CD4-positive, alpha-beta memory T cell (primary cell): ENCODE data around the gene WDR54. TPM values are rescaled to one million over a fixed set of nuclear protein-coding genes. Genes with fewer than 3 reads are reported as not detected.
"Not testable (repeated sequence)": the region's sequence is repeated elsewhere in the genome, so short reads cannot be mapped to it uniquely, and the experiment has no call there.

Experiments used
- CTCF ChIA-PET: fragments of 350-600 bp; sonication (Branson Sonifier 250); formaldehyde crosslinking; loops from one replicate; lab custom pipeline; 2021; ENCODE audit warnings: inconsistent platforms; ENCODE audit not compliant: partially characterized antibody; lab: Charles Lee
- POLR2A ChIA-PET: fragments of 350-600 bp; sonication (Branson Sonifier 250); formaldehyde crosslinking; loops from one replicate; lab custom pipeline; 2021; ENCODE audit not compliant: partially characterized antibody; lab: Charles Lee
- DNase-seq, 5 donors: peaks; one replicate each; pipeline versions ENCODE4 v3.0.0 to v3.0.0-alpha.2; 2020 to 2022; ENCODE audit warnings: mixed read lengths in 1 of 5
- H3K27ac ChIP-seq: one replicate; pipeline ENCODE4 v1.7.0; 2013; ENCODE audit warnings: low read depth, low read length
- H3K27me3 ChIP-seq: 2 replicates; pipeline ENCODE4 v1.7.0; 2013; ENCODE audit warnings: mild to moderate bottlenecking, low read length, moderate library complexity; ENCODE audit not compliant: insufficient read depth
- H3K36me3 ChIP-seq: 2 replicates; pipeline ENCODE4 v1.7.0; 2013; ENCODE audit warnings: mild to moderate bottlenecking, low read length, moderate library complexity; ENCODE audit not compliant: insufficient read depth
- H3K4me1 ChIP-seq: 2 replicates; pipeline ENCODE4 v1.7.0; 2013; ENCODE audit warnings: mild to moderate bottlenecking, low read length, moderate library complexity; ENCODE audit not compliant: insufficient read depth
- H3K4me3 ChIP-seq, 2 donors: one replicate each; pipeline ENCODE4 v1.7.0; 2013; ENCODE audit warnings: low read length in 2 of 2, mild to moderate bottlenecking in 1 of 2
- H3K9me3 ChIP-seq, 2 donors: one replicate each; pipeline ENCODE4 v1.7.0; 2013; ENCODE audit warnings: low read length in 2 of 2, control low read depth in 1 of 2; ENCODE audit not compliant: control insufficient read depth in 1 of 2
- H3K27ac Mint-ChIP-seq, 7 donors: one replicate each; pipeline ENCODE4 v1.8.0; 2020 to 2021; ENCODE audit warnings: mixed read lengths in 7 of 7, mild to moderate bottlenecking in 6 of 7, inconsistent platforms in 3 of 7, moderate library complexity in 3 of 7
- H3K27me3 Mint-ChIP-seq, 2 donors: one replicate each; pipeline ENCODE4 v1.8.0; 2020 to 2021; ENCODE audit warnings: mixed read lengths in 2 of 2
- H3K36me3 Mint-ChIP-seq, 2 donors: one replicate each; pipeline ENCODE4 v1.8.0; 2020 to 2021; ENCODE audit warnings: mixed read lengths in 2 of 2, inconsistent platforms in 1 of 2, mild to moderate bottlenecking in 1 of 2
- H3K4me1 Mint-ChIP-seq, 4 donors: one replicate each; pipeline ENCODE4 v1.8.0; 2020 to 2021; ENCODE audit warnings: mixed read lengths in 4 of 4, mild to moderate bottlenecking in 1 of 4
- H3K4me3 Mint-ChIP-seq, 8 donors: one replicate each; pipeline ENCODE4 v1.8.0; 2020 to 2021; ENCODE audit warnings: mixed read lengths in 8 of 8, mild to moderate bottlenecking in 7 of 8, moderate library complexity in 6 of 8, inconsistent platforms in 3 of 8
- H3K9me3 Mint-ChIP-seq, 8 donors: one replicate each; pipeline ENCODE4 v1.8.0; 2020 to 2021; ENCODE audit warnings: mixed read lengths in 8 of 8, mild to moderate bottlenecking in 5 of 8, inconsistent platforms in 3 of 8, moderate library complexity in 1 of 8
- intact Hi-C: fragments of 100-400 bp; cut with micrococcal nuclease; formaldehyde crosslinking; loops from one replicate; pipeline ENCODE4 v1.15.1; 2023
- polyA plus RNA-seq, 2 donors: library from polyadenylated mRNA; unstranded; fragments of 300-500 nt; fragmentation: Illumina TruSeq; gene quantifications; one replicate each; pipeline ENCODE4 v1.2.3, GENCODE V29; 2021
- total RNA-seq, 2 experiments: library from RNA; stranded (reverse); gene quantifications; one replicate each; pipeline ENCODE4 v1.2.3, GENCODE V29; 2021

The WDR54 gene
- total and polyA plus RNA-seq, 4 experiments from 2014 or later = 36.3 to 107 (median 48.6) TPM

DNA sequence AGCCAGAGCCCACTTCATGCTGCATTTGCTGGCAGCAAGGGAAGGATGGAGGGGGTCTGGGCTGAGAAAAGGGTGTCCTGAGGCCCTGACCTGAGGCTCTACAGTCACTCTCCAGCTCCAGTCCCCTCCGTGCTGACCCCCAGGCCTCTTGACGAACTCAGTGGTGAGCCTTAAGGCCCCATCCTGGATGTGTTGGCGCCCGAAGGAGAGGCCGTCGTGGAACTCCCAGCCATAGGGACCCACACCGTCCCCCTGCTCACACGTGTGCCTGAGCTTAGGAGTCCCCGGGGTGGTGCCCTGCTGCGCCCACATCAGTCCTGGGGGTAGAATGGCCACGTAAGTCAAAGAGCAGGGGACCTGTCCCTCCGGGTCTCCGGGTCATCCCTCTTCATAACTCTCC lies 42.9 kb downstream of the WDR54 start:
- ChIA-PET CTCF (interaction anchor here (1.6 to 2.0 kb wide), 3 partner anchors 8 to 18 kb away, joined by 4 to 5 read pairs (median 4); partner anchors contain the start of genes CCDC142, MRPL53 and TTC31), POLR2A (interaction anchor here (0.7 to 2.4 kb wide), 8 partner anchors 8 to 1230 kb away, joined by 3 to 26 read pairs (median 4); partner anchors contain the start of genes CCDC142, CCT7, INO80B and MRPL53)
- H3K4me3 Mint-ChIP-seq = peak overlapping the region; percentile 77 to 98 (median 92)
- peak overlapping the region; percentile 90 for H3K27ac ChIP-seq
- no peaks in the 10 kb centered on the region for H3K27me3 Mint-ChIP-seq
- peaks cover 12 to 36% (median 26%) of the 10 kb centered on the region in 4 donors for H3K4me1 Mint-ChIP-seq
- peak overlapping the region; percentile 74 to 99 (median 81) for H3K27ac Mint-ChIP-seq
- H3K4me1 ChIP-seq = peaks cover 26% of the 10 kb centered on the region
- no peak for DNase-seq
- H3K4me3 ChIP-seq = peak overlapping the region; percentile 52 to 88
- peaks cover 0 to 2% (median 0%) of the 10 kb centered on the region in 8 donors for H3K9me3 Mint-ChIP-seq
- intact Hi-C loops = no loop called here
- no peaks in the 10 kb centered on the region for H3K9me3 ChIP-seq
- H3K36me3 Mint-ChIP-seq = peaks cover 6 to 16% of the 10 kb centered on the region in 2 donors
- H3K36me3 ChIP-seq = peaks cover 19% of the 10 kb centered on the region
- H3K27me3 ChIP-seq = no peaks in the 10 kb centered on the region

- H3K27ac Mint-ChIP-seq = peak overlapping the region in 6 of 7 donors; percentile 64 to 92 (median 80)
- H3K27me3 Mint-ChIP-seq, H3K27ac ChIP-seq, H3K9me3 ChIP-seq, DNase-seq, intact Hi-C loops, H3K9me3 Mint-ChIP-seq, H3K27me3 ChIP-seq, H3K4me3 ChIP-seq: not testable (repeated sequence)
- H3K36me3 Mint-ChIP-seq = peaks cover 17 to 34% of the 10 kb centered on the region in 2 donors
- POLR2A ChIA-PET = interaction anchor here (3.1 to 14.3 kb wide), 3 partner anchors 12 to 37 kb away, joined by 16 to 516 read pairs (median 119); partner anchors contain the start of genes CCDC142, INO80B, PCGF1 and TTC31
- H3K36me3 ChIP-seq = peaks cover 12% of the 10 kb centered on the region
- H3K4me1 ChIP-seq = peaks cover 26% of the 10 kb centered on the region
- H3K4me3 Mint-ChIP-seq = peak overlapping the region in 6 of 8 donors; percentile 20 to 77 (median 64)
- H3K4me1 Mint-ChIP-seq = peaks cover 12 to 43% (median 24%) of the 10 kb centered on the region in 4 donors
- CTCF ChIA-PET = interaction anchor here (0.8 to 3.1 kb wide), 2 partner anchors 11 to 12 kb away, joined by 3 to 32 read pairs; partner anchors contain the start of genes CCDC142 and TTC31
Measured at GRCh38 chr2:74470742-74471141, 49.2 kb downstream of the WDR54 start.

DNA sequence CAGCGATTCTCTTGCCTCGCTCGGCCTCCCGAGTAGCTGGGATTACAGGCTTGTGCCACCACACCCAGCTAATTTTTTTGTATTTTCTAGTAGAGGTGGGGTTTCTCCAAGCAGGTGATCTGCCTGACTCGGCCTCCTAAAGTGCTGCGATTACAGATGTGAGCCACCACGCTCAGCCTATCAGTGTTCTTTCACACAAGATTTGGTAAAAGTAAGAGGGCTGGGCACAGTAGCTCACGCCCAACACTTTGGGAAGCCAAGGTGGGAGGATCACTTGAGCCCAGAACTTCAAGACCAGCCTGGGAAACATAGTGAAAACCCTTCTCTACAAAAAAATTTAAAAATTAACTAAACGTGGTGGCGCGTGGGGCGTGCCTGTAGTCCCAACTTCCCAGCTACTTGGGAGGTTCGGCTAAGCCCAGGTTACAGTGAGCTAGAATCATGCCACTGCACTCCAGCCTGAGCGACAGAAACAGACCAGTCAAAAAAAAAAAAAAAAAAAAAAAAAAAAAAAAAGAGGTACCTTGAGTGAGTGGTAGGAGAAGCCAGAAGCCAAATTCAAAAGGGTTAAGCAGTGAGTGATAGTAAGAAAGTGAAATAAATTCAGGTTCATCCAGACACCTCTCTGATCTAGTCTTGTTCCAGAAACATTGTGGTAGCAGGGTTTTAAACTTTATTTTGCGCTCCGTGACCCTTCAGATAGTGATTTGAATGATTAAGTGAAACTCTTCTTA lies 50.0 kb downstream of the WDR54 start:
- Histone ChIP-seq H3K4me1 (peaks cover 20% of the 10 kb centered on the region), H3K9me3 (no peaks in the 10 kb centered on the region), H3K4me3 (peak overlapping the region; percentile 62 to 84), H3K27me3 (no peaks in the 10 kb centered on the region), H3K36me3 (peaks cover 14% of the 10 kb centered on the region), H3K27ac (peak overlapping the region; percentile 88)
- ChIA-PET CTCF (interaction anchor here (0.7 to 3.1 kb wide), 5 partner anchors 11 to 117 kb away, joined by 3 to 32 read pairs (median 3); partner anchors contain the start of genes CCDC142, PCGF1 and TTC31), POLR2A (interaction anchor here (0.7 to 14.3 kb wide), 13 partner anchors 9 to 734 kb away, joined by 3 to 516 read pairs (median 10); partner anchors contain the start of genes AUP1, C2orf81, CCDC142 and HTRA2)
- Mint-ChIP-seq H3K4me3 (peak overlapping the region; percentile 96 to 99 (median 98)), H3K36me3 (peaks cover 20 to 34% of the 10 kb centered on the region in 2 donors), H3K27ac (peak overlapping the region; percentile 97 to 100 (median 99)), H3K4me1 (peaks cover 9 to 40% (median 20%) of the 10 kb centered on the region in 4 donors), H3K27me3 (no peaks in the 10 kb centered on the region), H3K9me3 (peaks cover 0 to 7% (median 0%) of the 10 kb centered on the region in 8 donors)
- no peak for DNase-seq
- intact Hi-C loops = loop anchor here (1.0 kb wide), 3 partner anchors 12 to 58 kb away; partner anchors contain the start of genes AUP1, HTRA2, TTC31 and WBP1

DNA sequence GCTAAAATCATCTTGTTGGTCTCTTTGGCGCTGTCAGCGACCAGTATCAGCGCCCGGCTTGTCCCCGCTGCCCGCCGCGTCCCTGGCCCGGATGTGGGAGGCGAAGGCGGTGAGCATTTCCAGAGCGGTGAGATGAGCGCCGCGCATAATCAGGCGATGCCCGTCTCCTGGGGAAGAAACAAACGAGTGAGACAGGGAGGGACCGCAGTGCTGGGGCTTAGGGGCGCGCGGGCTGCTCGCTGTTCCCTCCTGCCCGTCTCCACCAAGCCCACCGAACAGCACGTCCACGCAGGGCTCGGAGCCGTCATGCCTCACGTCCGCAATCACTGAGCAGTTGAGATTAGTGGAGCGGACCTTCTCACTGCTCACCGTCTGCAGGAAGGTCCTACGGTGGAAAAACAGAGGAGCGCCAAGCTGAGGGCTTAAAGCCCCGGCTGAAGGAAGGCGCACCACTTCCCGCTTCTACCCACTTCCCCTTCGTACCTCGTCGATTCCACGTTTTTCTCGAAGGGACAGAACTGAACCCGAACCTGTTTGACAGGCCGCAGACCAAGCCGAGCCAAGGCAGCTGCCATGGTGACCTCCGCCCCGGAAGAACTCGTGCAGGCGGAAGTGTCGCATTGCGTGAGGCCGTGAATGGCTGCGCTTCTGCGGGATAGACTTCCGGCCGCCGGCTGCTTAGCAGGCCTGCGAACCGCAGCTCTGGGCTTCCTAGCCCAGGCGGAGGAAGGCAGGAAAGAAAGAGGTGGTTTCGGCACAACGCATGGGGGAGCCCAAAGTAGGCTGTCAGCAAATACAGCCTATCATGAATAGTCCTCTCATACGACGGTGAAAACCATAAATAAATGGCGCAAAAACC lies 50.8 kb downstream of the WDR54 start, which contains the start of gene MRPL53:
MRPL53 (minus strand) TSS at position 595 of the 859 bp plus-strand sequence; CDS start at position 575, 20 bp downstream.
- H3K27me3 Mint-ChIP-seq = no peaks in the 10 kb centered on the region
- intact Hi-C loops = loop anchor here (1.0 kb wide), 3 partner anchors 11 to 57 kb away; partner anchors contain the start of genes AUP1, HTRA2, TTC31 and WBP1
- CTCF ChIA-PET = interaction anchor here (0.7 to 3.1 kb wide), 9 partner anchors 8 to 138 kb away, joined by 3 to 32 read pairs (median 4); partner anchors contain the start of genes CCDC142, INO80B, PCGF1 and TTC31
- Histone ChIP-seq H3K9me3 (no peaks in the 10 kb centered on the region), H3K4me1 (peaks cover 20% of the 10 kb centered on the region), H3K36me3 (peaks cover 16% of the 10 kb centered on the region), H3K4me3 (peak within 1 kb of the TSS; percentile 67 to 84), H3K27ac (peak within 1 kb of the TSS; percentile 88), H3K27me3 (no peaks in the 10 kb centered on the region)
- H3K36me3 Mint-ChIP-seq = peaks cover 20 to 37% of the 10 kb centered on the region in 2 donors
- peaks cover 9 to 40% (median 21%) of the 10 kb centered on the region in 4 donors for H3K4me1 Mint-ChIP-seq
- POLR2A ChIA-PET = interaction anchor here (0.7 to 14.3 kb wide), 22 partner anchors 8 to 735 kb away, joined by 3 to 516 read pairs (median 4); partner anchors contain the start of genes AUP1, C2orf81, CCDC142 and DQX1
- H3K9me3 Mint-ChIP-seq = peaks cover 0 to 7% (median 0%) of the 10 kb centered on the region in 8 donors
- H3K27ac Mint-ChIP-seq = peak within 1 kb of the TSS; percentile 97 to 100 (median 99)
- peak within 1 kb of the TSS; percentile 96 to 99 (median 98) for H3K4me3 Mint-ChIP-seq
- DNase-seq = peak; percentile 95 to 96 (median 95)

- peak overlapping the region; percentile 67 to 84 for H3K4me3 ChIP-seq
- H3K9me3 Mint-ChIP-seq = peaks cover 0 to 7% (median 0%) of the 10 kb centered on the region in 8 donors
- peak overlapping the region; percentile 96 to 99 (median 98) for H3K4me3 Mint-ChIP-seq
- H3K27me3 ChIP-seq = no peaks in the 10 kb centered on the region
- peak overlapping the region; percentile 97 to 100 (median 99) for H3K27ac Mint-ChIP-seq
- peaks cover 12 to 40% (median 22%) of the 10 kb centered on the region in 4 donors for H3K4me1 Mint-ChIP-seq
- H3K9me3 ChIP-seq = no peaks in the 10 kb centered on the region
- H3K27ac ChIP-seq = peak overlapping the region; percentile 88
- H3K36me3 Mint-ChIP-seq = peaks cover 20 to 41% of the 10 kb centered on the region in 2 donors
- peaks cover 19% of the 10 kb centered on the region for H3K36me3 ChIP-seq
- no peaks in the 10 kb centered on the region for H3K27me3 Mint-ChIP-seq
- DNase-seq = no peak
- intact Hi-C loops = loop anchor here (1.0 kb wide), 3 partner anchors 10 to 56 kb away; partner anchors contain the start of genes AUP1, HTRA2, TTC31 and WBP1
- CTCF ChIA-PET = interaction anchor here (0.7 to 3.1 kb wide), 8 partner anchors 9 to 138 kb away, joined by 3 to 32 read pairs (median 6); partner anchors contain the start of genes CCDC142, INO80B, TTC31 and WBP1
- POLR2A ChIA-PET = interaction anchor here (0.7 to 14.3 kb wide), 21 partner anchors 8 to 736 kb away, joined by 3 to 516 read pairs (median 4); partner anchors contain the start of genes AUP1, C2orf81, CCDC142 and DQX1
- H3K4me1 ChIP-seq = peaks cover 20% of the 10 kb centered on the region
Measured at GRCh38 chr2:74472945-74473258, 51.4 kb downstream of the WDR54 start.

DNA sequence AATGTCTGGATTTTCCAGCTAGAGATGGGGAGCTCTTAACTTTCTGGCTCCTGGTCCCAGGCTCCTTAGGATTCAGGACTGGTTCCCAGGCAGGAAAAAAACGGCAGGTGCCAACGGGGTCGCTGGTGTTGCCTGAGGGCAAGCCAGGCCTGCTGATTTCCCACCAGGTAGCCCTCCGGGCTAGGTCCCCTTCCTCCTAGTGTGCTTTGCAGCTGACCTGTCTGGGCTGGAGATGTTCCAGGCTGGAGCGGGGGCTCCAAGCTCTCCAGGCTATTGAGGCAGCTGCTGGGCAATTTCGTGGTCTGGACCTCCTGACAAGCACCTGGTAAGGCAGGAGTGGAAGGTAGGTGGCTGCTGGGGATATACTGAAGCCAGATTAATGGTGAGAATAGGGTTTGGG lies 53.0 kb downstream of the WDR54 start:
- no peak overlapping the region for H3K4me3 ChIP-seq
- H3K27ac ChIP-seq = no peak overlapping the region
- peaks cover 20 to 45% of the 10 kb centered on the region in 2 donors for H3K36me3 Mint-ChIP-seq
- H3K4me3 Mint-ChIP-seq = no peak overlapping the region
- ChIA-PET POLR2A (interaction anchor here (3.3 to 14.3 kb wide), 3 partner anchors 8 to 26 kb away, joined by 28 to 516 read pairs (median 119); partner anchors contain the start of genes CCDC142, INO80B, LBX2 and TTC31), CTCF (interaction anchor here (1.6 to 2.3 kb wide), 2 partner anchors 8 to 19 kb away, joined by 10 to 13 read pairs; partner anchors contain the start of genes CCDC142, INO80B and TTC31)
- H3K36me3 ChIP-seq = peaks cover 19% of the 10 kb centered on the region
- H3K27me3 Mint-ChIP-seq = no peaks in the 10 kb centered on the region
- peaks cover 12 to 45% (median 23%) of the 10 kb centered on the region in 4 donors for H3K4me1 Mint-ChIP-seq
- H3K27ac Mint-ChIP-seq = peak overlapping the region in 3 of 7 donors; percentile 24 to 100 (median 29)
- no peaks in the 10 kb centered on the region for H3K9me3 ChIP-seq
- H3K27me3 ChIP-seq = no peaks in the 10 kb centered on the region
- no peak for DNase-seq
- H3K4me1 ChIP-seq = peaks cover 20% of the 10 kb centered on the region
- H3K9me3 Mint-ChIP-seq = peaks cover 0 to 7% (median 0%) of the 10 kb centered on the region in 8 donors
- intact Hi-C loops = no loop called here
